OCI-LY1 (cell line): ENCODE measurements around the gene ARMC3.

ENCODE experiments used
- H2AFZ ChIP-seq: fragments of 200-600 bp; sonication (generic), shearing (Covaris generic); 2 replicates; pipeline ENCODE4 v1.6.0; 2014; ENCODE audit warnings: antibody characterized with exemption, mild to moderate bottlenecking, low read length
- H3F3A ChIP-seq: fragments of 200-600 bp; sonication (generic), shearing (Covaris generic); 2 replicates; pipeline ENCODE4 v1.6.0; 2014; ENCODE audit warnings: mild to moderate bottlenecking, antibody characterized with exemption, low read length, moderate library complexity; ENCODE audit not compliant: insufficient read depth
- H3K27ac ChIP-seq: fragments of 200-600 bp; sonication (generic); 2 replicates; pipeline ENCODE4 v1.5.1; 2014; ENCODE audit warnings: low read length, mixed run types, mild to moderate bottlenecking, low read depth; ENCODE audit not compliant: poor library complexity, severe bottlenecking
- H3K27me3 ChIP-seq: fragments of 200-600 bp; sonication (generic); 2 replicates; pipeline ENCODE4 v1.6.0; 2014; ENCODE audit warnings: antibody characterized with exemption, mild to moderate bottlenecking, low read length, moderate library complexity; ENCODE audit not compliant: insufficient read depth
- H3K36me3 ChIP-seq: fragments of 200-600 bp; sonication (generic); 2 replicates; pipeline ENCODE4 v1.6.1; 2014; ENCODE audit warnings: mild to moderate bottlenecking, antibody characterized with exemption, low read length, moderate library complexity, mixed read lengths; ENCODE audit not compliant: insufficient read depth
- H3K4me1 ChIP-seq: fragments of 200-600 bp; sonication (generic); 2 replicates; pipeline ENCODE4 v1.5.1; 2014; ENCODE audit warnings: mild to moderate bottlenecking, low read length, moderate library complexity; ENCODE audit not compliant: insufficient read depth, severe bottlenecking
- H3K4me2 ChIP-seq: fragments of 200-600 bp; sonication (generic), shearing (Covaris generic); 2 replicates; pipeline ENCODE4 v1.6.1; 2014; ENCODE audit warnings: low read length
- H3K4me3 ChIP-seq: fragments of 200-600 bp; sonication (generic); 2 replicates; pipeline ENCODE4 v1.5.1; 2014; ENCODE audit warnings: low read length, low read depth, mild to moderate bottlenecking, mixed read lengths; ENCODE audit not compliant: poor library complexity, severe bottlenecking
- H3K79me2 ChIP-seq: fragments of 200-600 bp; shearing (Covaris generic); 2 replicates; pipeline ENCODE4 v1.6.1; 2016; ENCODE audit warnings: mixed run types, low read length, mixed read lengths; ENCODE audit not compliant: insufficient read depth
- H3K9ac ChIP-seq: fragments of 200-600 bp; sonication (generic), shearing (Covaris generic); 2 replicates; pipeline ENCODE4 v1.6.1; 2014; ENCODE audit warnings: mild to moderate bottlenecking, low read length, mixed read lengths
- H3K9me2 ChIP-seq: fragments of 200-600 bp; sonication (generic), shearing (Covaris generic); 2 replicates; pipeline ENCODE4 v1.6.1; 2014; ENCODE audit warnings: low read depth, mild to moderate bottlenecking, low read length, mixed read lengths
- H3K9me3 ChIP-seq: fragments of 200-600 bp; shearing (Covaris generic); 2 replicates; pipeline ENCODE4 v1.6.1; 2014; ENCODE audit warnings: low read length, mixed read lengths
- H4K20me1 ChIP-seq: fragments of 200-600 bp; sonication (generic), shearing (Covaris generic); 2 replicates; pipeline ENCODE4 v1.6.0; 2016; ENCODE audit warnings: mild to moderate bottlenecking, low read length; ENCODE audit not compliant: insufficient read depth
- EZH2 ChIP-seq: fragments of 200-600 bp; sonication (generic), shearing (Covaris generic); IDR thresholded peaks from 2 replicates; pipeline ENCODE4 v1.8.0; 2017; ENCODE audit warnings: borderline replicate concordance, mixed run types, mild to moderate bottlenecking, antibody characterized with exemption, low read length, moderate library complexity, mixed read lengths
- TF ChIP-seq, protein P1 (sequence below): fragments of 200-600 bp; sonication (generic), shearing (Covaris generic); IDR thresholded peaks from 2 replicates; pipeline ENCODE4 v1.5.1; 2017; ENCODE audit warnings: mild to moderate bottlenecking, antibody characterized with exemption, low read length, moderate library complexity, mixed read lengths

ARMC3 gene, protein sequence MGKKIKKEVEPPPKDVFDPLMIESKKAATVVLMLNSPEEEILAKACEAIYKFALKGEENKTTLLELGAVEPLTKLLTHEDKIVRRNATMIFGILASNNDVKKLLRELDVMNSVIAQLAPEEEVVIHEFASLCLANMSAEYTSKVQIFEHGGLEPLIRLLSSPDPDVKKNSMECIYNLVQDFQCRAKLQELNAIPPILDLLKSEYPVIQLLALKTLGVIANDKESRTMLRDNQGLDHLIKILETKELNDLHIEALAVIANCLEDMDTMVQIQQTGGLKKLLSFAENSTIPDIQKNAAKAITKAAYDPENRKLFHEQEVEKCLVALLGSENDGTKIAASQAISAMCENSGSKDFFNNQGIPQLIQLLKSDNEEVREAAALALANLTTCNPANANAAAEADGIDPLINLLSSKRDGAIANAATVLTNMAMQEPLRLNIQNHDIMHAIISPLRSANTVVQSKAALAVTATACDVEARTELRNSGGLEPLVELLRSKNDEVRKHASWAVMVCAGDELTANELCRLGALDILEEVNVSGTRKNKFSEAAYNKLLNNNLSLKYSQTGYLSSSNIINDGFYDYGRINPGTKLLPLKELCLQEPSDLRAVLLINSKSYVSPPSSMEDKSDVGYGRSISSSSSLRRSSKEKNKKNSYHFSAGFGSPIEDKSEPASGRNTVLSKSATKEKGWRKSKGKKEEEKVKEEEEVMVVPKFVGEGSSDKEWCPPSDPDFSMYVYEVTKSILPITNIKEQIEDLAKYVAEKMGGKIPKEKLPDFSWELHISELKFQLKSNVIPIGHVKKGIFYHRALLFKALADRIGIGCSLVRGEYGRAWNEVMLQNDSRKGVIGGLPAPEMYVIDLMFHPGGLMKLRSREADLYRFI

GRCh38 chr10:22927661-22928403, at the start of gene ARMC3:
TSS of gene ARMC3 (plus strand) at chr10:22928053. CDS start at chr10:22931997, 3,944 bp downstream.
- H3K79me2 ChIP-seq: no peaks in the 10 kb centered on the region
- no peaks in the 10 kb centered on the region for H4K20me1 ChIP-seq
- no peaks in the 10 kb centered on the region for H3F3A ChIP-seq
- H3K27ac ChIP-seq: no peak within 1 kb of the TSS
- H3K9me2 ChIP-seq: no peaks in the 10 kb centered on the region
- peaks cover 6% of the 10 kb centered on the region; the same call in 1 of the 2 replicates for H3K27me3 ChIP-seq
- H3K4me2 ChIP-seq: no peak within 1 kb of the TSS
- no peaks in the 10 kb centered on the region for H3K36me3 ChIP-seq
- no peak for TF ChIP-seq EZH2
- TF ChIP-seq, protein P1, sequence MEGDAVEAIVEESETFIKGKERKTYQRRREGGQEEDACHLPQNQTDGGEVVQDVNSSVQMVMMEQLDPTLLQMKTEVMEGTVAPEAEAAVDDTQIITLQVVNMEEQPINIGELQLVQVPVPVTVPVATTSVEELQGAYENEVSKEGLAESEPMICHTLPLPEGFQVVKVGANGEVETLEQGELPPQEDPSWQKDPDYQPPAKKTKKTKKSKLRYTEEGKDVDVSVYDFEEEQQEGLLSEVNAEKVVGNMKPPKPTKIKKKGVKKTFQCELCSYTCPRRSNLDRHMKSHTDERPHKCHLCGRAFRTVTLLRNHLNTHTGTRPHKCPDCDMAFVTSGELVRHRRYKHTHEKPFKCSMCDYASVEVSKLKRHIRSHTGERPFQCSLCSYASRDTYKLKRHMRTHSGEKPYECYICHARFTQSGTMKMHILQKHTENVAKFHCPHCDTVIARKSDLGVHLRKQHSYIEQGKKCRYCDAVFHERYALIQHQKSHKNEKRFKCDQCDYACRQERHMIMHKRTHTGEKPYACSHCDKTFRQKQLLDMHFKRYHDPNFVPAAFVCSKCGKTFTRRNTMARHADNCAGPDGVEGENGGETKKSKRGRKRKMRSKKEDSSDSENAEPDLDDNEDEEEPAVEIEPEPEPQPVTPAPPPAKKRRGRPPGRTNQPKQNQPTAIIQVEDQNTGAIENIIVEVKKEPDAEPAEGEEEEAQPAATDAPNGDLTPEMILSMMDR: no peak
- H3K4me1 ChIP-seq: no peaks in the 10 kb centered on the region
- no peaks in the 10 kb centered on the region for H3K9me3 ChIP-seq
- H3K4me3 ChIP-seq: no peak within 1 kb of the TSS
- H3K9ac ChIP-seq: no peak within 1 kb of the TSS
- H2AFZ ChIP-seq: no peak within 1 kb of the TSS

DNA sequence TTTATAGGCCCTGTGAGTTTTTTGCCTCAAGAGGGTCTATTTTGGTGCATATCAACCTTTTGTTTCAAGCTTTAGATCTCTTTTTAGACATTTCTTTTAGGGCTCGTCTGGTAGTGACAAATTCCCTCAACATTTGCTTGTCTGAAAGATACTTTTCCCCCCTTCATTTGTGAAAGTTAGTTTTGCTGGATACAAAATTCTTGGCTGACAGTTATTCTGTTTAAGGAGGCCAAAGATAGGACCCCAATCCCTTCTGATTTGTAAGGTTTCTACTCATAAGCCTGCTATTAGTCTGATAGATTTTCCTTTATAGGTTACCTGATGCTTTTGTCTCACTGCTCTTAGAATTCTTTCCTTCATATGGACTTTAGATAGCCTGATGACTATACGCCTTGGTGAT, 36.1 kb upstream of the ARMC3 start:
- H3K79me2 ChIP-seq: no peaks in the 10 kb centered on the region
- no peak overlapping the region for H3K27ac ChIP-seq
- no peaks in the 10 kb centered on the region for H3F3A ChIP-seq
- H2AFZ ChIP-seq: no peak overlapping the region
- H3K36me3 ChIP-seq: no peaks in the 10 kb centered on the region
- H3K4me1 ChIP-seq: no peaks in the 10 kb centered on the region
- H4K20me1 ChIP-seq: no peaks in the 10 kb centered on the region
- H3K4me3 ChIP-seq: no peak overlapping the region
- H3K9me2 ChIP-seq: no peaks in the 10 kb centered on the region
- H3K27me3 ChIP-seq: no peaks in the 10 kb centered on the region
- H3K4me2 ChIP-seq: no peak overlapping the region
- no peaks in the 10 kb centered on the region for H3K9me3 ChIP-seq
- H3K9ac ChIP-seq: no peak overlapping the region
- TF ChIP-seq, protein P1: no peak
- TF ChIP-seq EZH2: no peak

- Histone ChIP-seq H3K36me3 (no peaks in the 10 kb centered on the region), H3K4me2 (no peak overlapping the region), H3K9me2 (no peaks in the 10 kb centered on the region), H4K20me1 (no peaks in the 10 kb centered on the region), H3F3A (no peaks in the 10 kb centered on the region), H2AFZ (no peak overlapping the region), H3K27ac (no peak overlapping the region), H3K9ac (no peak overlapping the region), H3K27me3 (no peaks in the 10 kb centered on the region), H3K79me2 (no peaks in the 10 kb centered on the region), H3K9me3 (no peaks in the 10 kb centered on the region), H3K4me1 (no peaks in the 10 kb centered on the region), H3K4me3 (no peak overlapping the region)
- no peak for TF ChIP-seq EZH2
- TF ChIP-seq, protein P1: no peak
Observed at GRCh38 chr10:22893781-22894180, 34.1 kb upstream of the ARMC3 start.
